ELR (cell line): ENCODE data around the gene IMPA2.
"Not testable (repeated sequence)": the region's sequence is repeated elsewhere in the genome, so short reads cannot be mapped to it uniquely, and the experiment has no call there.

Experiments
- DNase-seq: peaks from one replicate; pipeline ENCODE4 v3.0.0-alpha.2; 2015; ENCODE audit warnings: low read depth

IMPA2 gene

GRCh38 chr18:12048010-12048826 is 66.9 kb downstream of the IMPA2 start:
- DNase-seq: peak; percentile 47

DNA sequence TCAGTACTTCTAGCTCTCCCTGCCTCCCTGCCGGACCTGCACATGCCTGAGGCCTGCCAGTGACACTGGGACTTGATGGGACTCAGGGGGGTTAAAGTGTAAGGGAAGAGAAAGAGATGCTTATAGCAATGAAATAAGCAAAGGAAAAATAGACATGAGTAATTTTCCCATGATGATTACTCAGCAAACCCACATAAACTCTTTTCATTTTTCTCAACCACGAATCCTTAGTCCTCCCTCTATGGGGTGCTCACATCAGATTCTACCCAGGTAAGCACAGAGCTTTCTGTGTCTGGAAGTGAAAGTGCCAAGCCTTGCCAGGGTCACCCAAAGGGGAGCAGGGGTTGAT is 67.5 kb downstream of the IMPA2 start:
- DNase-seq: peak; percentile 55

DNA sequence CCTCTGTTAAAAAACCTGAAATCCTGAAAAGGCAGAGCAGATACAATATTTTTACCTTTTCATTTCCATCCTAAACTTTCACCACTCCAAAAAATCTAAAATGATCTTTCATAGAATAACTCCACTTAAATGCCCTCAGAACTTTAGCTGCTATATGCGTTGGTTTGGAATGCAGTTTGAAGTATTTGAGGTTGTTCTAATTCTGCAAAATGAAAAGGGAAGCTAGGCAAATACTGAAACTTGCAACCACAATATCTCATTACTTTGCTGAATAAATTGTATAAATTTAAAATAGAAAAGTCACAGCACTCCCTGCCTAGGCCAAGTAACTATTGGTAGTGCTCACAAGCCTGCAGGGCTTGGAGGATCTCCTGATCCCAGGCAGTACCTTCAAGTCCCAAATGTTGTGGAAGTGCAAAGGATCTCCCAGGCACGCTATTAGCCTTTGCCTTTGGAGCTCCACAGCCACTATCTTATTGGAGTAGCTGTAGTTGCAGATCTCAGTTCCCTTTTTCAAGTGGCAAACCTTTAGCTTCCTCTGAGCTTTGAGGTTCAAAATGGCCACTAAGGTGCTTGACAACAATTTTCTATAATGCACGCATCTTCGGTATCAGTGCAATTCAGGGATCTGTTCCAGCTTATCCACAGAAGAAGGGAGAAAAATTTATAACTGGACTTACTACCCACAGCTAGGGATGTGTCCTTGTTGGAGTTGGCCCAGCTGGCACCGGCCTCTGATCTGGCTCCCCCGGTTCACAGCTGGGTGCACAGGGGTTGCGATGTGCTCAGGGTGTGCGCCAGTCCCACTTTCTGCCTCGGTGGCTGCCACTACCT is 68.9 kb downstream of the IMPA2 start:
- no peak for DNase-seq

- DNase-seq: no peak
Measured at GRCh38 chr18:12052866-12053265, 71.6 kb downstream of the IMPA2 start.

DNA sequence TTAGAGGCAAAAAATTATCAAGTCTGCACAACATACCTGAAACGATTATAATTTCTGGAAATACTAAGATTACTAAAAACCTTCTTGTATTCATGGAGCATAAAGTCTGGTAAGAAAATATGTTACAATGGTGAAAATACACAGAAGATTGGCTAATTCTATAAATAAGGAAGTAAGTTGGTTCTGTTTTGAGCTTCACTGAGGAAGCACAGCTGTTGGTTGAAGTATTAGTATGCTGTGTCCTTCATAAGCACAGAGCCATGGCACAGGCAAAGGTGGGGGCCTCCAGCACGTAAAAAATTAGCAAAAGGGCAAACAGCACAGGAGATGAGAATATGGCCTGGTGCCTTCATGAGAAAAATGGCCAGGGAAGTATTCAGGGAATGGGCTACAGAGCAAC is 72.0 kb downstream of the IMPA2 start:
- no peak for DNase-seq

- DNase-seq: no peak
Measured at GRCh38 chr18:12056034-12056883, 75.0 kb downstream of the IMPA2 start.

- no peak for DNase-seq
Measured at GRCh38 chr18:12056884-12057402, 75.6 kb downstream of the IMPA2 start.

- DNase-seq: no peak
Measured at GRCh38 chr18:12057419-12058039, 76.2 kb downstream of the IMPA2 start.

GRCh38 chr18:12059334-12060181 is 78.3 kb downstream of the IMPA2 start:
- DNase-seq: no peak

- peak; percentile 28 for DNase-seq
Measured at GRCh38 chr18:12060182-12060870, 79.0 kb downstream of the IMPA2 start.

DNA sequence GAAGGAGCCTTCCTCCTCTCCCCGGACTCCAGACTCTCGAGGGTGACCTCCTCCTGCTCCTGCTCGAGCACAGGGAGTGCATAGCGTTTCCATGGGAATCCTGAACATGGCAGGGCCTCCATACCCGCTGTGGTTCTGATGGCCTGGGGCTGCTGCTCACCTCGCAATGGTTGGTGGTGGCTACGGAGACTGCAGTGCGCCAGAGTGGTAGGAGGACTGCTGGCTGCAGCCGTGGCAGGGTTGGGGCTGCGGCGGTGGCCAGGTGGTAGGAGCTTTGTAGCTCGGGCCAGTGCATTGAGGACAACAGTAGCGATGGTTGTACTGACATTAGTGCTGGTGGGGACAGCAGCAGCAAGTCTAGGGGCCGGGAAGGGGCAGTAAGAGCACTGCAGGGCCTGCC is 80.4 kb downstream of the IMPA2 start:
- DNase-seq: no peak

DNA sequence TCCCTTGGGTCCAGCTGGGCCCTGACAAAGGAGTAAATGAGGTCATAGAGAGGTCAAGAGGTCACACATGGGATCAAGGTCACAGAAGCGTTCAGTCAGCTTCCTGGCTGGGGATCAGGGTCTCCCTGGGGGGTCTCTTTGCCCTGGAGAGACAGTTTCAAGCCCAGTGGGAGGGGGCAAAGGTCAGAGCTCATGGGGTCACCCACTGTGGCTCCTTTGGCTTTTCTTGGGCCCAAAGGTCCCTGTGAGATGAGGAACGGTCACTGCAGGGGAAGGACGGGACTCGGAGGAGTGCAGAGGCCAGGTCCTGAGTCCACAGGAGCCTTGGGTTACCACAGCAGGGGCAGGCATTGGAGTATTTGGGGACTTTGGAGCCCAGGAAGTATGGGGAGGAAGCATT is 81.7 kb downstream of the IMPA2 start:
- DNase-seq: no peak

GRCh38 chr18:12064086-12064763 is 82.9 kb downstream of the IMPA2 start:
- DNase-seq: no peak

GRCh38 chr18:12065397-12065796 is 84.1 kb downstream of the IMPA2 start:
- DNase-seq: no peak

DNA sequence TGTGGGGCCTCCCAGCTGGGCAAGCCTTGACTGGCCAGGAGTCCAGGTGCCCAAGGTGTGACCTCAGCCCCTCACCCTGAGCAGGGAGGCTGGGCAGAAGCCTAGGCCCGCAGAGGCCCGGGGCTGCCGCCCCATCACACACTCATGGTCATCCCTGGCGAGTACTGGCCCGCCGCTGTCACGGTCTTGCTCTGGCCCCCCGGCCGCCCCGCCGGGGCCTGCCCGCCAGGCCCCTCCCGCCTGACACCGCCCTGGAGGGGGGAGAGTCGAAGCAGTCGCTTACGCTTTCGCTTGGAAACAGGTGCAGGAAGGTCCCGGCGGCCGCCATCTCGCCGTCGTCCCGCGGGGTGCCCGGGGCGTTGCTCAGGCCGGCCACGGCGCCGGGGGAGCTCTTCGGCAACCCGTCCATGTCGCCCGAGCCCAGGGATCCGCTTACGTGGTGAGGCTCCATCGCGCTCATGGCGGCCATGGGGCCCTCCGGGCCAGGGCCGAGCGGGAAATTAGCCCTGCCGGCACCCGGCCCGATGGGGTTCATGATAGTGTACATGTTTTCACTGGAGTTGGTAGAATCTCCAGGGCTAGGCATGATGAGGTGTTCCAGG is 85.7 kb downstream of the IMPA2 start:
- no peak for DNase-seq

DNA sequence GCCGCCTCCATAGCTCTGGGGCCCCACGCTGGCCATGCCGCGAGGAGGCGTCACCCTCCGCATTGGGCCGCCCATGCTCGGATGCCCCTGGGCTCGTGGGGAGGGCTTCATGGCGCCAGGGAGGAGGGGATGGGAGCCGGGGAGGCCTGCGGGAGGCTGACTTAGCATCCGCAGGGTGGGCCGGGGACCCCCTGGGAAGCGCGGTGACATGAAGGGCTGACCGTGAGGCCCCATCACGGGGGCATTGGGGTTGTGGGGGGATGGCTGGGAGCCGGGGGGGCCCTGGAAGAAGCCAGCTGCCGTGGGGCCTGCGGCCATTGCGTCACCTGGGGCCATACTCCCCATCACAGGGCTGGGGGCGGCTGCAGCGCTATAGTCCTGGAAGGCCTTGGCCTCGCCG is 86.4 kb downstream of the IMPA2 start:
- DNase-seq: no peak

GRCh38 chr18:12068316-12068949 is 87.1 kb downstream of the IMPA2 start:
- not testable (repeated sequence) for DNase-seq

GRCh38 chr18:12068950-12069320 is 87.6 kb downstream of the IMPA2 start:
- no peak for DNase-seq

GRCh38 chr18:12071066-12071465 is 89.8 kb downstream of the IMPA2 start:
- DNase-seq: not testable (repeated sequence)
